Stimulated activated CD4-positive, alpha-beta T cell treated with anti-CD3 and anti-CD28 coated beads, TNF-alpha, amount 100 ng/mL, for 1 hour (primary cell): ENCODE measurements around the gene GLUD1.
"Not testable (repeated sequence)": the region's sequence is repeated elsewhere in the genome, so short reads cannot be mapped to it uniquely, and the experiment has no call there.

Experiments used
- DNase-seq, 3 donors: peaks; one replicate each; pipeline ENCODE4 v3.0.0-alpha.2; 2020; ENCODE audit warnings: low read depth in 3 of 3, low spot score in 1 of 3

Gene GLUD1

DNA sequence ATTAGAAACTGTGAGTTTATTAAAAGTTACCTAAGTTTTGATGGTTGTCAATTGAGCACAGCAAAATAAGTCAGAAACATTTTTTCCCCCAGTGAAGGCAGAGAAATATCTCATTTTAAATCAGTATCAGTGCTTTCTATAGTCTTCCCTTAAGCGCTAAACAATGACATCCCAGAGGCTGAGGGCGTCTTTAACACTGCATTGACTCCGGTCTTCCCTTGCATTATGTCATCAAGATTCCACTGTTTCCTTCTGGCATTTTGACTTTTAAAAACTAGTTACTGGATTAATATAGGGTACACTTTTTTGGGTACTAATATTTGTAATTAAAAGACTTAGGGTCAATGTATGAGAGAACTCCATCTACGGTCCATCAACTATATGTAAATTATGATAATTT is 3.9 kb downstream of the GLUD1 start:
- no peak for DNase-seq

DNA sequence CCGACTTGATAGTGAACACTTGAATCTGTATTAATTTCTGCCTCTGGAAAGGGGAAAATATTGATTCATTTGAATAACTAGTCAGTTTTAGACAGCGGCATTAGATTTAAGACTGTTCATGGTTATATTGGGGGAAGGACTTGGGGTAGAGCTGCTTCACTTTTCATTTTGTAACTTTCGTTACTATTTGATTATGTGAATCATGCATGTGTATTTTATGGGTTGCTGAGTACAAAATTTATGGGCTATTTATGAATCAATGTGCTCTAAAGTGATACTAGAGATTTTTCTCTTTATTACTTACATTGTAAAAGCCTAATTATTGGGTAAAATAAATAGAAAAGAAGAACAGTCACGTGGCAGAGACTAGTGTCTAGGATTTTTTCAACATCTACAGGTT is 4.9 kb downstream of the GLUD1 start:
- no peak for DNase-seq

DNA sequence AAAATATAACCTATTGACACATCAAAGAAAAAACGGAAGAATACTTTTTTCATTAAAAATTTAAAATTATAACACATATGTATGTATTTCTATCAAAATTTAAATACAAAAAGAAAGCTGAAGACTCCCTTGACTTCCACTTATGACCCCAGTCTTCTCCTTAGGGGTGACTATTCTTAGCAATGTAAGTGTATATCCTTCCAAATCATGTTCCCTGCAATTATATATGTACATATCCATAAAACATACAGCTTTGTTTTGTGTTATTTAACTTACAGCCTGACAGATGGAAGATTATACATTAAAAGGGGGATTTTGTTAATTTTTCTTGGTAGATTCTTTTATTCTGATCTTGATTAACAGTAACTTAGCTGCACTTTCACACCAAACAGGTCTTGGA is 9.1 kb downstream of the GLUD1 start:
- DNase-seq: no peak

DNA sequence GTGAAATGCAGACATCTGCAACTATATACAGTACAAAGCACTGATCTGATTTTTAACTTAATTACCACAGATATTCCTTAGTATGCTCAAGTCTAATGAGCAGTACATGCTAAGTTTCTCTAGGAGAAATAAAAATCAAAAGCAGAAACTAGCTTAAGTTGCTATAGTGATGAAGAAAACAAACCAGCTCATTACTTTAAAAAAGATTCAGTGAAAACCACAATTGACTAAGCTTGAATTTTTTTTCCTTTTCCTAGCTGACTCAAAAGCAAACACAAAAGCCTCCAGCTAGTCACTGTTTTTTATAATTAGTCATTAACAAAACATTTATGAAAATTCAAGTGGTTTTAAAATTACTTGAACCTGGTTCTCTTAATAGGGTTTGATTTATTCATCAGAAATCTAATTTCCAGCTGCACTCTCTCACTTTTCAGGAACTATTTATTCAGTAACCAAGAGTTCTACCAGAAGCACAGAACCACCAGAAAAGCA is 10.3 kb downstream of the GLUD1 start:
- not testable (repeated sequence) for DNase-seq

DNA sequence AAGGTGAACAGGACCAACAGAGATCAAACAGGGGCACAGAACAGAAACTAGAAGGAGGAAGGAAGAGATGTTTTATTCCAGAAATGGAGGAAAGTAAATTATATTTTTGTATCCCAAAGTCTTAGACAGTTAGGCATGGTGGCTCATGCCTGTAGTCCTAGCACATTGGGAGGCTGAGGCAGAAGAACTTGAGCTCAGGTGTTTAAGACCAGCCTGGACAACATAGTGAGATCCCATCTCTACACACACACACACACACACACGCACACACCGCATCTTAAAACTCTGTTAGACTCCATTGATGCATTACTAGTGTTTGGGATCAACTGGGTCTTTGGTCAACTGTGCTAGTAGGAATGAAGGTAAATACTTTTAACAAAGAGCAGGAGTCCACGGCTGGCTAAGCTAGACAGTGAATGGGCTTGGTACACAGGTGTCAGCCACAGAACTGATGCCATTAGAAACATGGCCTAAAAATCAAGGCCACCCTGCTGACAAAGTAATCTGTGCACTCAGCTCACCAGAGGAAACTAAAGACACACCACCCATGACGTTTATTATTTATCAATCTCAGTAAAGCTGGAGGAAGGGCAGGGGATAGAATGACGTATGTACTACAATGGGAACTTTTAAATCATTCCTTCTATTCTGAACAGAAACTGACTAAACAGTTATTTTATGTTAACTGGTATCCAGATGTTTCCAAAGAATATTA is 10.9 kb downstream of the GLUD1 start:
- DNase-seq: not testable (repeated sequence)

DNA sequence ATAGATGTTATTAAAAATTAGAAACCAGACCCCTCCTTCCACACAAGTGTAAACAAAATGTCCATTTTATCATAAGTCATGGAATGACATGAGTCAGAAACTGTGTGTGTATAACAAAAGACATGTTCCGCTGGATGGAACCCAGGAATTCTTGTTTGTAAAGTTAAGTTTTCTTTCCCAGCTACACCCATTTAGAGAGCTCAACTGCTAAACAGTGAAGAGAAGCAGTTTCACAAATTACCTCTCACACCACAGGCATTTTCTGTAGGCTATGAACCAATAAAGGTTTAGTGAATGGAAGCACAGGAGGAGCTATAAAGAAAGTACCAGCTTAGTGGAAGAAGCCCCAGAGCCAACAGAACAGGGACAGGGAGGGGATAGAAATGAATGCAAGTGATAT is 12.4 kb downstream of the GLUD1 start:
- not testable (repeated sequence) for DNase-seq

DNA sequence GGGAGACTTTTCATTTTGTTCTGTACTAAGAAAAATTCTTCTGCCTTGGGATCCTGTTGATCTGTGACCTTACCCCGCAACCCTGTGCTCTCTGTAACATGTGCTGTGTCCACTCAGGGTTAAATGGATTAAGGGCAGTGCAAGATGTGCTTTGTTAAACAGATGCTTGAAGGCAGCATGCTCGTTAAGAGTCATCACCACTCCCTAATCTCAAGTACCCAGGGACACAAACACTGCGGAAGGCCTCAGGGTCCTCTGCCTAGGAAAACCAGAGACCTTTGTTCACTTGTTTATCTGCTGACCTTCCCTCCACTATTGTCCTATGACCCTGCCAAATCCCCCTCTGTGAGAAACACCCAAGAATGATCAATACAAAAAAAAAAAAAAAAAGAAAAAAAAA is 13.1 kb downstream of the GLUD1 start:
- not testable (repeated sequence) for DNase-seq

DNA sequence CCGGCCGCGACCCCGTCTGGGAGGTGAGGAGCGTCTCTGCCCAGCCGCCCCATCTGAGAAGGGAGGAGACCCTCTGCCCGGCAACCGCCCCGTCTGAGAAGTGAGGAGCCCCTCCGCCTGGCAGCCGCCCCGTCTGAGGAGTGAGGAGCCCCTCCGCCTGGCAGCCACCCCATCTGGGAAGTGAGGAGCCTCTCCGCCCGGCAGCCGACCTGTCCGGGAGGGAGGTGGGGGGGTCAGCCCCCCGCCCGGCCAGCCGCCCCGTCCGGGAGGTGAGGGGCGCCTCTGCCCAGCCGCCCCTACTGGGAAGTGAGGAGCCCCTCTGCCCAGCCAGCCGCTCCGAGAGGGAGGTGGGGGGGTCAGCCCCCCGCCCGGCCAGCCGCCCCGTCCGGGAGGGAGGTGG is 14.0 kb downstream of the GLUD1 start:
- DNase-seq: not testable (repeated sequence)

DNA sequence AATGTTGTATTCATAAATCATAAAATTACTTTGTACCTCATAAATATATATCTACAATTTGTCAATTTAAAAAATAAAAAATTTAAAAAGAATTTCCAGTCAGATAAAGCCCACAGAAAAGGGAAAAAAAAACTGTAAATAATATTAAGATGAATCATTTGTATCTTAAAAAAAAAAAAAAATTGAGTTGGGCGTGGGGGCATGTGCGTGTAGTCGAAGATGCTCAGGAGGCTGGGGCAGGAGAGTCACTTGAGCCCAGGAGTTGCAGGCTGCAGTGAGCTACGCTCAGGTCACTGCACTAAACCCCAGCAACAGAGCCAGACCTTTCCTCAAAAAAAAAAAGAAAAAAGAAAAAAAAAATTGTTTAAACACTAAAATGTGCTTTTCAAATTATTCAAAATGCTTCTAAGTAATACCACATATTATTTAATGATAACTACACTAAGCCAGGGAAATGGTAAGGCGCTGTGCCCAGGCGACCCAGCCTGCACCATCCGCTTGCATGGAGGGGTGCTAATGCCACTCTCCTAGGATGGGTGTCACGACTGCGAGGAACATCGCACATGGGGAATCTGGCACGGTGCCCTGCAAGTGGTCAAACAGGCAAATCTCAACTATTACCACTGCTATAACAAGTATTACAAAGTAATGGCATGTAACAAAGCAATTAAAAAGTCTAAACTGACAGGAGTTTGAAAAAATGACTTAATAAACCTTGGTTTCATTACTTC is 15.4 kb downstream of the GLUD1 start:
- DNase-seq: no peak

DNA sequence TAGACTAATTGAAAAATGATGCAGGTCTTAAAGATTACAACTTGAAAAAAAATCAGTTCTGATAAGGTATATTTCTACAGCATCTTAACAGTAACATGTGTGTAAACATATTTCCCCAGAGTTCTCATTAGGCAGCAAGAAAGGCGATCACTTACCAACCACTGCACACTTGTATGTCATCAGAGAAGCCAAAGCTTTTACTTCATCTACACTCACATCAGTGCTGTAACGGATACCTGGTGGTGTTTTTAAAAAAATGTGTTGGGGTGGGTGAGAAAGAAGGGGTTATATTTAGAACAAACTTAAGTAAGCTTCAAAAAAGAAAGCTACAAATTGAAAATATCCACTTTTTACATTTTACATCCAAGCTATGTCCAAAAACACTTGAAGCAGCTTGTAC is 18.2 kb downstream of the GLUD1 start:
- DNase-seq: not testable (repeated sequence)

DNA sequence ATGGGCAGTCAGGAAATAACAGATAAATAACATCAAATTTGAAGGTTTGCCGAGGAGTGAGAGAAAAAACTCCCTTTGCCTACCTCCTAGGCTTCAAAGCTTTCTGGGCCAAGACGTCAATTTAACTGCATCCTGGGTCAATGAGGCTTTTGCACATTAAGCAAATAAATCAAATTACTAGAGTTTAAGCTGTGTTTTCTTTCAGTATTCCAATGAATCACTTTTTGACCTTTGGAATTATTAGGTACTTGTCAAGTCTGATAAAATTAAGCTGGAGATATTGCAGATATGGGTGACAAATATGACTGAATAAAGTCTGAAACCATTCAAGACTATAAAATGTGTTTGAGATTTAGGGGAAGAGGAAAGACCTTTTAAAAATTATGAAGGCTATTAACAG is 22.2 kb downstream of the GLUD1 start:
- no peak for DNase-seq

DNA sequence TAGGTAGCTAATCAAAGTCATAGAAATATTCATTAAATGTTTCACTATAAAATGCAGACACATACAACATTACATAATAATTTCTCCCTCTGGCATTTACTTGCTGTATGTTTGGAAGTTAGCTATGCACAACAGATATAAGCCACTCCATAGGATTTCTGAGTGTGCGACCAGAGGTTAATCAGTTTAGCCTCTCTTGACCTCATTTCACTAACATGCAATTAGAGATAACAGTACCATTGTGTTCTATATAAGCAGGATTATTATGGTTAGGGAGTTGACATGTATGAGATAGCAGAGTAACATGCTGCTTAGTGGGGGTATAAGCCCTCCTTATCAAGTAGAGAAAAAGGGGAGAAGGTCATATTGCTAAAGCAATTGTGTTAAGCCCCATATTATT is 26.4 kb downstream of the GLUD1 start:
- no peak for DNase-seq

DNA sequence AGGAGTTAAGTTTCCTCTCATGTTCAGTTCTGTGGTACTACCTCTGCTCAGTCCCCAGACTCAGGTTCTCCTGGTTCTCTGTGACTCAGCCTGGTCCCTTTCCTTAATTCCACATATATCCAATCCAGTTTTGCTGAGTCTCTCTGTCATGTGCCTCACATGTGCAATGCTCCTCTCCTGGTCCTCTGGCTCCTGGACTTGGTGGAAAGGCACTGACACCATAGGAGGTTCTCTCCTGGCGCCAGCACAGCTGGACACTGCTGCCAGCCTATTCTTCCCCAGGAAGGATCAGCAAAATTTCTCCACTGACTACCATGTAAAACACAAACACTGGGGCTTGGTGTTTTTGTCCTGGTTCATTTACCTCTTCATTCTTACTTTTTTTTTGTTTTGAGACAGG is 27.8 kb downstream of the GLUD1 start:
- DNase-seq: no peak

DNA sequence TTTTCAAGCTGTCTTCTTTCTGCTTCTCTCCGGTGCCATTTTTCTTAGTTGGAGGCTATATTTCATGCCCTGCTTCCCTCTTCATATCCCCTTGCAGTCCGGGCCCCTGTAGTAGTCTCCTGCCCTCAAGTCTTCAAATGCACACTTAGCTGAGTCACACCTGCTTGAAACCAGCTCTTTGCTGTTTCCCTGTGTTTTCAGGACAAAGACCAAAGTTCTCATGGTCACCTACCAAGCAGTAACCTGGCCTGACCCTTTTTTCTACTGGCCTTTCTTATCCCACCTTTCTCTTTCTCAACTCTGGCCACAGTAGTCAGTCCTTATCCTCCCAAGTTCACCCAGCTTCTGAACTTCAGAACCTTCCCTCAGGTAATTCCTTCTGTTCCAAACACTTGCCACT is 28.5 kb downstream of the GLUD1 start:
- no peak for DNase-seq

DNA sequence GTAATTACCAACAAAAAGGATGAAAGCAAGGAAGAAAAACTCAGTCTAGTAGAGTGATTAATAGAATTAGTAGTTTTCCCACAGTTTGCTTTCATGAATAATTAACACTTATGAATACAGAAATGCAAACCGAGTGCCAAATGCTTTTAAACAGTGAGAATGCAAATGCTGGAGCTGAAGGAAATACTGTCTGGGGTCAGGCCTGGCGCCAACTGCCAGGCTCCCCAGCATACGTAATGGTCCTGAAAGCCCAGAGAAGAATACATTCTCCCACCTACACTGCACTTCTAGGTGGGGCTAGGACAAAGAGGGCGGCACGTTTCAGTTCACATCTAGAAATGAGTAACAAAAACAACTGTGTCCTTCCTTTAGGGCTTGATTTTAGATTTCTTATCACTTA is 30.0 kb downstream of the GLUD1 start:
- DNase-seq: no peak

DNA sequence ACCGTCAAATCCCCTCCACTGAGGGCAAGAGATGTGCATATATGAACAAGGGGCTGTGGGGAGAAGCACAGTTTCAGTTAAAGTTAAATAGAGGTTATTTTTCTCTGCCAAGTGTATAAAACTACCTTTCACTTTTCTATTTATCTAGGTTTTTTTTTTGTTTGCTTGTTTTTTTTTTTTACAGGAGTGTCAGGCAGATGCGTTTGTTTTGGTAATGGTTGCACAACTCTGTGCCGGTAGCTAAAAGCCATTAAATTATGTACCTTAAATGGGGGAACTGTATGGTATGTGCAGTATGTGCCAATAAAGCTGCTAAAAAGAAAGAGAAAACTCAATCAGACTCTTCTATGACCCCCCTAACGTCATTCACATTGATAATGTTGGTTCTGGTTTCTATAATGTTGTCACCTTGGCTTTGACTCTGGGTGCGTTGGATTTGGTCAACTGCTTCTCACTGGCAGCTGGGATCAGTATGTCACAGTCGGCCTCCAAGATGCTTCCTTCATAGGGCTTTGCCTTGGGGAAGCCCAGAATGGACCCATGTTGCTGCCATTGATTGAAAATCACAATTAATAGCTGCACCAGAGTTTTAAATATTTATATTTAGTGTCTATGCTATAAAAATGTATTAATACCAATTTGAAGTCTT is 34.2 kb downstream of the GLUD1 start:
- no peak for DNase-seq

DNA sequence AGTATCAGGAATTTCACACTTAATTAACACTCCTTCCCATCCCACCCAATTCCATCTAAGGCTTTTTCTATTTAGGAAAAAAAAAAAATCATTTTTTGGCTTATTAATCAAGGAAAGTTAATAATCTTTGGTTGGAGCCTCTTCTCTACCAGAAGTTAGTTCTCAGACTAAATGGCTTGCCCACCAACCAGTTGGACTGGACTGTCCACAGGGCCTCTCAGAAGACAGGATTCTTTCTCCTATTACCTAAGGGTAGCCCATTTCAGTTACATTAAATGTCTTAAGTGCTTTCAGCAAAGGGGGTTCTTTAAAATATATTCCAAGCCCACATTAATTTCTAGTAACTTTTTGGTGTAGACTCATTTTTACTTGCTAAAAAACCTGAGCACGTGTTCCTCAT is 35.2 kb downstream of the GLUD1 start:
- DNase-seq: no peak

DNA sequence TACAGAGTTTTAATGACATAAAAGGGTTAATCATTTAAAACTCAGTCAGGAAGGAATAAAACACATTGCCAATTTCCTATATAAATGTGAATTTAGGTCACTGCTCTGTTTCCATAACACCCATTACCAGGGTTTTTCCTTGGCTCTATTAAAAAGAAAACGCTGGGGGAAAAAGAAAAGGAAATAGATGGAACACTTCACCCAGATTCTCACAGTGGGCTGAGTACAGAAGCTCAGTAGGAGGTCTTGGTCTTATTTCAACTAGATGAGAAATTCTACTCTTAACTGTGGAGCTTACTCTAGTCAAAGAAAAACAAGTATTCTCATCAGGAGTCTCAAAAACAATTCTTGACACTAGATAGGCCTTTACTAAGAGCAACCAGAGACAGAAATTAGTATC is 36.5 kb downstream of the GLUD1 start:
- no peak for DNase-seq

DNA sequence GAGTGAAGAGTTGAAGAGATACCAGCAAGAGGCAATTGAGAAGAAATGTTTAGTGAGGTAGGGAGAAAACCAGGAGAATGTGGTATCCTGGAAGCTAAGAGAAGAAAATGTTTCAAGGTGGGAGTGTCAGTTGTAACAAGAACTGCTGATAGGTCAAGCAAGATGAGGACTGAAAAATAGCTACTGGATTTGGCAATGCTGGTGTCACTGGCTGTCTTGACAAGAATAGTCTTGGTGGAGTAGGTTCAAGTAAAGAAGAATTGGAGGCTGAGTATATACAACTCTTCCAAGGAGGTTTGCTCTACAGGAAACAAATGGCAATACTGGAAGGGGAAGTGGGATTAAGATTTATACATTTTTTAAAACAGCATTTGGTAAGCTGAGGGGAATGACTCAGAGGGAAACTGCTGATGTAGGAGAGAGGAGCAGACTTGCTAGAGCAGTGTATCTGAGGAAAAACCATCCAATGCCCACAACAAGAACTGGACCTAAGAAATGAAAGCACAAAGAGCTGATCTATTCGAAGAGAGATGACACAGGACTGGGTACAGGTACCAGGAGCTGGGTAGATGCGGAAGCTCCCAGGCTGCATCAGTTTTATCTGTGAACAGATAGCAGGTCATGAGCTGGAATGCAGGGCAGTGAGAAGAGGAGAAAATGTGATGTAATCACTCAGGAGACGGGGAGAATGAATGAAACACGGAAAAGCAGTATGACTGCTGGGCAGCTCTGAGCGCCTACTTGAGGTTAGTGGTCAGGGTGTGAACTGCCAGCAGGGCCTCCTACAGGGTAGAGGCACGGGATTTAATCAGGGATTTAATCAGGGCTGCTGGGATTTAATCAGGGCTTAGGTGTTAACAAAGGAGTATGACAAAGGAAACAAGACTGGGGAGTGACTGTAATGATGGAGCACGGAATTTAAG is 40.0 kb downstream of the GLUD1 start:
- DNase-seq: no peak

DNA sequence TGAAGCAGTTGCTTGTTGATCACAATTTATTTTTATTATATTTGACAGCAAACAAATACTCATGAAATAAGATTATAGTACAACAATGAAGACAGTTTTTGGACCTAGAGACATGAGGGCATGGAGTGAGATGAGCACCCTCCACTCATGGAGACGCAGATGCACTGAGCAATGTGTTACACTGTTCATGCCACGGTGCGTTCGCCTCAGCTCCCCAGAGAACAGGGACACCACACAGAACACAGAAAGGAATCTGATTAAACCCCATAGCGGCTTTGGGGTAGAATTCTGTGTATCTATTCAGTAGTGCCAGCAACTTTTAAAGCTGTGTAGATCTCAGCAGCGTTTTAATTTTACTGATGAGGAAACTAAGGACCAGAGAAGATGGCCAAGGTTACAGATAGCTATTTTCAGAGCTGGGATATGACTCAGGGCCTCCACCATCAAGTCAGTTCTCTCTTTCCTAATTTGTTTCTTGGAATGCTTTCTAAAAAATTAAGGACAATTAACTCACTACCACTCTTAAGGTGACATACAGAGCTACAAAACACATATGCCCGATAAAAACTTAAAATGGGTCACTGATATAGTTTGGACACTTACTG is 41.0 kb downstream of the GLUD1 start:
- DNase-seq: no peak

DNA sequence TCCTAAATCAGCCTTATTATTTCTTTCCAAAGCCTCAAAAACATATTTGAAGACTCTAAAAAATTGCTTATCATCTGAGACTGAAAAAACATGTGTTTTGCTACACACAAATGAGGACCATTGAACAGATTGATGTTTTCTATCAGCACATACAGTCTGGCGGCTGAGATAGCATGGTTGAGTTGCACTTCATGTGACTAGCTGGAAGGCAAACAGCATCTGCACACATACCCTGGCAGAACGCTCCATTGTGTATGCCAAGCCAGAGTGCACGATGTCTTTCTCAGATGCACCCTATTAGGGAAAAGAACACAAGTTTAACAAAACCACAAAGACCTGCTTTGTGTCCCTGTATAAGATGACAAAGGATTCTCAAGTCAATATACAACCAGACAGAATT is 41.5 kb downstream of the GLUD1 start:
- DNase-seq: no peak
